GM18519 (cell line): ENCODE results near the gene MED13L.
"Not testable (repeated sequence)": the region's sequence is repeated elsewhere in the genome, so short reads cannot be mapped to it uniquely, and the experiment has no call there.

Source experiments
- ATAC-seq: cut with Tn5 transposase; IDR thresholded peaks from one replicate; pipeline ENCODE4 v1.9.1; 2021; ENCODE audit warnings: mild to moderate bottlenecking, moderate library complexity; ENCODE audit not compliant: unreplicated experiment, low FRiP score

MED13L gene

GRCh38 chr12:115993737-115994136 lies 283.8 kb downstream of the MED13L start:
- no peak for ATAC-seq

DNA sequence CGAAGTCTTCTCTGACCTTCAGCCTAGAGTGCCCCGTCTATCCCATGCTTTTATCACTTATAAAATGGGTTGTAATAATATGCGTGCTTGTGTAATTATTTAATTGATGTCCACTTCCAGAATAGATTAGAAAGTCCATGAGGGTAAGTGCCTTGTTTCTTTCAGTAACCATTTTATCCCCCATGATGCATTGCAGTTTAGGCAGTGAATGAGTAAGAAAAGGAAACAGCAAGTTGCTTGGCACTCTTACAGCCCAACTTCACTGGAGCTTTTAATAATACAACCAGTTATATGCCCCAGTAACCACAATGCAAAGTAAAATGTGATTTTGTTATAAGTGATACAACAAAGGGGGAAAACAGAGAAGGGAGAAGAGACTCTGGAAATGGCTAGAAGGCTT lies 287.3 kb downstream of the MED13L start:
- no peak for ATAC-seq

DNA sequence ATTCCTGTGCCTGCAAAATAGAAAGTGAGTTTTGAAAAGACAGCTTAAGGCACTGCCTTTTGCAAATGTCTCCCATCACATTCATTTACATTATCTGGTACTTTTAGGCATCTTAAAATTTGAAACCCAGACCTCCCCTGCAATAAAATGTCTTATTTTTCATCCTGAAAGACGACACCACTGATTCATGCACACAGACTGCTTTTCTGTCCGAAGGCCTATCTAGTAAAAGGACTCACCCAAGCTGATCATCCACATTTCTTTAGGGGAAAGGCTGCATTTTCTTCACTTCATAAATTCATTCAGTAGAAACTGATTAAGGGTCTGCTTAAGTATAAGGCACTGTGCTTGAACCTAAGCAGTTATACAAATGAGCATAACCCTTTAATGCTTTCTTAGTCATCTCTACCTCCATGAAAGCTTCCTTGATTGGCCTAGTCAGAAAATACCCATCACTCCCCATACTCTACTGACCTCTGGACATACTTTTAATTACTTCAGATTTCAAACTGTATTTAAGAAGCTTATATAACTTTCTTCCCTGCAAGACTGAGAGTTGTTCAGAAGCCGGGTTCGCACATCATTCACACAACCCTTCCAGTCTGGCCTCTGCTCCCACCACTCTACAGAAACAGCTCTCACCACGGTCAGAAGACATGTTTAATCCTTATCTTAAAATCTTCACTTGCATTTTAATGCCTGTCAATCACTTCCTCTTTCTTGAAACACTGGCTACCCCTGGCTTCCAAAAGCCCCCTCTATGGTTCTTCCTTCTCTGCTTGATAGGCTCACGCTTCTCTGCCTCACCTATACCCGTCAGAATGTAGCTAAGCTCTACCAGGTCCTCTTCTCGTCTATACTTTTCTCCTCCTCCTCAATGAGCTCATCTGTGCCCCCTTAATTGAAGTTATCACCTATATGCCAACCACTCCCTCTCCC lies 288.6 kb downstream of the MED13L start:
- no peak for ATAC-seq

DNA sequence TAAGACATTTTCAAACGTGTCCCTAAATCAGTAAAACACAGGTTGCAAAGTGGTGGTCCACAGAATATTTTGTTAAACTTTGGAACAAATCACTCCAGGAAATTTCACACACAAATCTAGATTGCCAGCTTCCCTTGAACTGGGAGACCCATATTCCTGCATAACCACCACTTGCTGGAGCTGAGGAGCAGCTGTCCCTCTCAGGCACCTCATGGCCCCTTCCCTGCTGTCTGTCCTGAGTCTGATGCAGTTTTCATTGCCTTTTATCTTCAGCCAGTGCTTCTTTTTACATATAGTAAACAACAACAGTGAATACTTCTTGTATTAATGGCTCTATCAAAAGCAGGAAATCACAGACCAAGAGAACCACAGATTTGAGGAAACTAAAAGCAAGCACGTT lies 289.3 kb downstream of the MED13L start:
- no peak for ATAC-seq

GRCh38 chr12:115984616-115985015 lies 292.9 kb downstream of the MED13L start:
- ATAC-seq = no peak

- ATAC-seq = no peak
Observed at GRCh38 chr12:115983226-115983798, 294.2 kb downstream of the MED13L start.

GRCh38 chr12:115980339-115980738 lies 297.2 kb downstream of the MED13L start:
- ATAC-seq = no peak

- ATAC-seq = no peak
Observed at GRCh38 chr12:115979851-115980250, 297.6 kb downstream of the MED13L start.

- ATAC-seq = no peak
Observed at GRCh38 chr12:115979351-115979750, 298.1 kb downstream of the MED13L start.

DNA sequence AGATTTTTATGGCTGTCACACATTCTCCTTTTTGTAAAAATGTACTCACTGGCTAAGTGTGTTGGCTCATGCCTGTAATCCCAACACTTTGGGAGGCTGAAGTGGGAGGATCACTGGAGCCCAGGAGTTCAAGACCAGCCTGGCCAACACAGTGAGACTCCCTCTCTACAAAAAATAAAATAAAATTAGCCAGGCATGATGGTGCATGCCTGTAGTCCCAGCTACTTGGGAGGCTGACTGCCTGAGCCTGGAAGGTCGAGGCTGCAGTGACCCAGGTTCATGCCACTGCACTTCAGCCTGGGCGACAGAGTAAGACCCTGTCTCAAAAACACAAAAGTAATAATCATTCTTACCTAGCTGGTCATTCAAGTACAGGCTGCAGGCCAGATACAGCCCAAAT lies 300.7 kb downstream of the MED13L start:
- ATAC-seq = not testable (repeated sequence)

- no peak for ATAC-seq
Observed at GRCh38 chr12:115975411-115975810, 302.1 kb downstream of the MED13L start.

- ATAC-seq = no peak
Observed at GRCh38 chr12:115973968-115974724, 303.3 kb downstream of the MED13L start.

- ATAC-seq = no peak
Observed at GRCh38 chr12:115973066-115973465, 304.4 kb downstream of the MED13L start.

- ATAC-seq = no peak
Observed at GRCh38 chr12:115972241-115972640, 305.3 kb downstream of the MED13L start.

DNA sequence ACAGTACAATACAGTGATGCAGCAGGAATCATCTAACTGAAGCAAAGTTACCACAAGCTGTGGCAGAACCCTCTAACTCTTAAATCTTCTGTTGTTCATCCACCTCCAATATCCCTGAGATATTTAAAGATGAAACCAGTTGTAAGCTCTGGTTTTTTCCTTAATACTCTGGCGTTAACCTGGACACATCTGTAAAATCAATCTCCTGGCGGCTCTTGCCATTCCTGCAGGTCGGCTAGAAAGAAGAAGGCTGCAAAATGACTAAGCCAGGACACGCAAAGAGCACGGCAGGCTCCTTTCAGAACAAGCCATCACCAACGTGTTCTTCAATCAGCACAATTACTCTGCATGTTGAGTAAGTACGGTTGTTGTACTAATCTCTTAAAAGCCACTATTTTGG lies 309.3 kb downstream of the MED13L start:
- no peak for ATAC-seq

DNA sequence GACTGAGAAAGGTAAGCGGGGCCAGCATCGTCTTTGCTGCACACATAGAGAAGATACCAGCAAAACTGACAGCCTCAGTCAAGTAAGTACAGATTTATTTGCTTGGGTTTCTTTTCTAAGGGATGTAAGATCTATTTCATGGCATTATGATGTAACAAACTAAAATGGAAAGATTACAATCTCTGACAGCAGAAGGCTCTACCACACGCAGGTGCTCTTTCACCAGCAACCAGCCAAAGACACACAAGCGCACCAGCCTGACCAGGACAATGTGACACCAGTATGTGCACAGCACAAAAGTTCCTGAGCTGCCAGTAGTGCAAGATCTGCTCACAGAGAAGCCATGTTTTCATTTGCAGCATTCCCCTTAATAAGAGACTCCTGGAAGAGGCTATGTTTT lies 311.1 kb downstream of the MED13L start:
- no peak for ATAC-seq

GRCh38 chr12:115964626-115965025 lies 312.9 kb downstream of the MED13L start:
- no peak for ATAC-seq

DNA sequence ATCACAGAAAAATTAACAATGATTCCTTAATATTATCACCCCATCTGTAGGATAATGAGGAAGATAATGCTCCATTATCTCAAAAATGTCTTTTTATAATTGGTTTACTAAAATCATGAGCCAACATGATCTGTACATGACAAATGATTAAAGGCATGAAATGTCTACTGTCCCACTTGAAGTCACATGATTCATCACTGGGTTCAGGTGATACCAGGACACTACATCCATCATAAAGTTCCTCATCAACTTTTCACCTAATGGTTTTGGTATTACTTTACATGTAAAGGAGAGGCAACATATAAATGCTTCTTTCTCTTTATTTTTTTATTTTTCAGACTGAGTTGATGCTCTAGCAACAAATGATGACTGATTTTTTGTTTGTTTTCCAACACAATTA lies 313.3 kb downstream of the MED13L start:
- no peak for ATAC-seq

DNA sequence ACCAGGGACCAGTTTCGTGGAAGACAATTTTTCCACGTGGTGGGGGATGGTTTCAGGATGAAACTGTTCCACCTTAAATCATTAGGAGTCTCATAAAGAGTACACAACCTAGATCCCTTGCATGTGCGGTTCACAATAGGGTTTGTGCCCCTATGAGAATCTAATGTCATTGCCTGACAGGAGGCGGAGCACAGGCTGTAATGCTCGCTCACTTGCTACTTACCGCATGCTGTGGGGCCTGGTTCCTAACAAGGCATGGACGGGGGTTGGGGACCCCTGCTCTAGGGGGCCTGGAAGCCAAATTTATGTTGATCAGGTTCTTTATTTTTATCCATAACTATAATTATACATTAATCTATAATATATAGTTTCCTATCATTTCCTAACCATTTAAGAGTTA lies 315.3 kb downstream of the MED13L start:
- no peak for ATAC-seq

- no peak for ATAC-seq
Observed at GRCh38 chr12:115960868-115961802, 316.4 kb downstream of the MED13L start.
